Choroid plexus epithelial cell (primary cell): Measurements from ENCODE around the gene MAPK14.
A peak's percentile ranks its signal among the peaks of the same experiment; 100 is the strongest.
"Not testable (repeated sequence)": the region's sequence is repeated elsewhere in the genome, so short reads cannot be mapped to it uniquely, and the experiment has no call there.

Experiments
- DNase-seq: peaks from one replicate; pipeline ENCODE4 v3.0.0-alpha.2; 2010; ENCODE audit warnings: low read depth
- H3K4me3 ChIP-seq: 2 replicates; pipeline ENCODE4 v1.5.1; 2011; ENCODE audit warnings: low read depth, mild to moderate bottlenecking, control low read depth, low read length, moderate library complexity
- TF ChIP-seq, protein P1 (sequence below): conservative IDR thresholded peaks from 2 replicates; pipeline ENCODE4 v1.5.1; 2011; ENCODE audit warnings: low read depth, mild to moderate bottlenecking, control low read depth, inconsistent platforms, low read length, moderate library complexity

Gene MAPK14

DNA sequence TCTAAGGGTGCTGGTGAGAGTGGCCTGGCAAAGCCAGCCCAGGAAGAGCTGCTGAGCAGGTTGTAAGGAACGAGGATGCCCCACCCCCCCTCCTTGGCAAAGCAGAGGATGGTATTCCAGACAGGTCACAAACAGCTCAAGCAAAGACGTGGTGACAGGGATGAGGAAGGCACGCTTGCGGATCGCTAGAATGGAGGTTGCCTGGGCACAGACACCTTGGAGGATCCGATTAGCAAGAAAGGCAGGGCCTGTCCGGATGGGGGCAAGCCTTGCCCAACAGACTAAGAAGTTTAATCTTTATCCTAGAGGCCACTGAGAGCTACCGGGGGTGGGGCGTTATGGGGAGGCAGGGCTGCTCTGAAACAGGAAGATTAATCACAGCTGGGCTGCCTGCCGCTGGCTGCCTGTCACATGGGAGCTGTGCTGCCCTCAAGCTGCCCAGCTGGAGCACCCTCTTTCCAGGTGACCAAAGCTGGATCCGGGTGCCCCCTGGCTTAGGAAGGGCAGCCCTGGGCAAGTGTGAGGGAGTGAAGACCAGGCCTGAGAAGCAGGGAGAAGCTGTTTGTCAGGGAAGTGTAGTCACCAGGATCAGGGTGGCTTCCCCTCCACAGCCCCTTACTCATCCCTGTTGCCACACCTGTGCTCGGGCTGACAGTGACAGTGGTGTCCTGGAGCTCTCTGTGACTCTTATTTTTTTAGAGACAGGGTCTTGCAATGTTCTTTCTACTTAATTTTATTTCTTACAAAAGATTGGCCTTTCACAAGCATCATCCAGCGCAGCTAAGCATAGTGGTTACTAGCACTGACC, 93.6 kb downstream of the MAPK14 start:
- no peak overlapping the region for H3K4me3 ChIP-seq
- TF ChIP-seq, protein P1, sequence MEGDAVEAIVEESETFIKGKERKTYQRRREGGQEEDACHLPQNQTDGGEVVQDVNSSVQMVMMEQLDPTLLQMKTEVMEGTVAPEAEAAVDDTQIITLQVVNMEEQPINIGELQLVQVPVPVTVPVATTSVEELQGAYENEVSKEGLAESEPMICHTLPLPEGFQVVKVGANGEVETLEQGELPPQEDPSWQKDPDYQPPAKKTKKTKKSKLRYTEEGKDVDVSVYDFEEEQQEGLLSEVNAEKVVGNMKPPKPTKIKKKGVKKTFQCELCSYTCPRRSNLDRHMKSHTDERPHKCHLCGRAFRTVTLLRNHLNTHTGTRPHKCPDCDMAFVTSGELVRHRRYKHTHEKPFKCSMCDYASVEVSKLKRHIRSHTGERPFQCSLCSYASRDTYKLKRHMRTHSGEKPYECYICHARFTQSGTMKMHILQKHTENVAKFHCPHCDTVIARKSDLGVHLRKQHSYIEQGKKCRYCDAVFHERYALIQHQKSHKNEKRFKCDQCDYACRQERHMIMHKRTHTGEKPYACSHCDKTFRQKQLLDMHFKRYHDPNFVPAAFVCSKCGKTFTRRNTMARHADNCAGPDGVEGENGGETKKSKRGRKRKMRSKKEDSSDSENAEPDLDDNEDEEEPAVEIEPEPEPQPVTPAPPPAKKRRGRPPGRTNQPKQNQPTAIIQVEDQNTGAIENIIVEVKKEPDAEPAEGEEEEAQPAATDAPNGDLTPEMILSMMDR, result no peak
- peak; percentile 60 for DNase-seq

DNA sequence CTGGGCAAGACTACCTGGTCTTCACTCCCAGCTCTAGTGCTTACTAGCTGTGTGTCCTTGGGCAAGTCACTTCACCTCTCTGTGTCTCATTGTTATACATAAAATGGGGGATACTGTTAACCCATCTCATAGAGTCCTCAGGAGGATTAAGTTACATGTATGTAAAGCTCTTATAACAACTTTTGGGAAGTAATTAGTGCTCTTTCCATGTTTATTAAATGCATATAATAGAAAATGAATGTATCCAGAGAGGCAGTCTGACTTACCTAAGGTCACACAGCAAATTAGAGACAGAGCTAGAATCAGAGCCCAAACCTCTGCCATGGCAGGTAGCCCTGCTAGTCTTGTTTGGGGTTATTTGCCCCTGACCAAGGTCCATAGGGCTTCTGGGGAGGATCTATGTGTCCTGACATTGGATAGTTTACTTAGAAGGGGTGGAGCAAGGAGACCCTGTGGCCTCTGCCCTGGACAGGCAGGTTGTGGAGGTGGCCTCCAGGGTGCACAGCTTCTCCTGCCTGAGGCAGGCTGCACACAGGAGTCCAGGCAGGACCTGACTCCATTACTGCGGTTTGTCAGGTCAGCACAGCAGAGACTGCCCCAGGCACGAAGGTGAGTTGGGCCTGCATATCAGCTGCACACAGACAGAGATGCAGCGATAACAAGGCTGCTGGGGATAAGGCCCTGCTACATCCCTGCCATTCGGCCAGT, 94.3 kb downstream of the MAPK14 start:
- no peak overlapping the region for H3K4me3 ChIP-seq
- TF ChIP-seq, protein P1, result no peak
- no peak for DNase-seq

DNA sequence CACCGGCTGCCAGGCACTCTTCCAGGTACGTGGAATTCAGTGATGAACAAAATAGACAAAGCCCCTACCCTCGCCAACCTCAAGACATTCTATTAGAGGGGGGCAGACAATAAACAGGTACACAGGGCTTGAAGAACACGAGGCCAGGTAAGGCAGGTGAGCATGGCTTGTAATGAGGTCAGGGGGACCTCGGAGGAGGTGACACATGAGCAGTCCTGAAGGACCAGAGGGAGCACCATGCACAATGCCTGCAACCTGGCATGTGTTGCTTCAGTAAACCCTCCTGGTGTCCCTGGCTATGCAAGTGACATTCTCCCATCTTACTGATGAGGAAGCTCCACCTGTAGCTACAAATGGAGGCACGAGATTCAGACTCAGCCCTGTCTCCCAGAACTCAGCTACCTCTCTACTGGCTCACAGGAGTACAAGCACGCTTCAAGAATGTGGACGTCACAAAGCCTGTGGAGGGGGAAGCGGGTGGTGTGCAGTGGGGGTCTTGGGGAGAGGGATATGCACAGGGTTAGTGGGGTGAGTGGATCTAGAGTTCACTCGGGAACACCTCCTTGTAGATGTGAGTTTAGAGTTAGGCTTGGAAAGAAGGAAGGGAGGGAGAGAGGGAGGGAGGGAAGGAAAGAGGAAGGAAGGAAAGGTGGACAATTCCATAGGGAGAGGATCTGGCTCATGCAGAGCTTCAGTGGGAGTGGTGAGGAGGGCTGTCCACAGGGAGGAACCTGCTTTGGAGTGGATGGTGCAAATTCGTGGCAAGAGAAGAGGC, 95.1 kb downstream of the MAPK14 start:
- no peak overlapping the region for H3K4me3 ChIP-seq
- DNase-seq, result no peak
- TF ChIP-seq, protein P1, result no peak

DNA sequence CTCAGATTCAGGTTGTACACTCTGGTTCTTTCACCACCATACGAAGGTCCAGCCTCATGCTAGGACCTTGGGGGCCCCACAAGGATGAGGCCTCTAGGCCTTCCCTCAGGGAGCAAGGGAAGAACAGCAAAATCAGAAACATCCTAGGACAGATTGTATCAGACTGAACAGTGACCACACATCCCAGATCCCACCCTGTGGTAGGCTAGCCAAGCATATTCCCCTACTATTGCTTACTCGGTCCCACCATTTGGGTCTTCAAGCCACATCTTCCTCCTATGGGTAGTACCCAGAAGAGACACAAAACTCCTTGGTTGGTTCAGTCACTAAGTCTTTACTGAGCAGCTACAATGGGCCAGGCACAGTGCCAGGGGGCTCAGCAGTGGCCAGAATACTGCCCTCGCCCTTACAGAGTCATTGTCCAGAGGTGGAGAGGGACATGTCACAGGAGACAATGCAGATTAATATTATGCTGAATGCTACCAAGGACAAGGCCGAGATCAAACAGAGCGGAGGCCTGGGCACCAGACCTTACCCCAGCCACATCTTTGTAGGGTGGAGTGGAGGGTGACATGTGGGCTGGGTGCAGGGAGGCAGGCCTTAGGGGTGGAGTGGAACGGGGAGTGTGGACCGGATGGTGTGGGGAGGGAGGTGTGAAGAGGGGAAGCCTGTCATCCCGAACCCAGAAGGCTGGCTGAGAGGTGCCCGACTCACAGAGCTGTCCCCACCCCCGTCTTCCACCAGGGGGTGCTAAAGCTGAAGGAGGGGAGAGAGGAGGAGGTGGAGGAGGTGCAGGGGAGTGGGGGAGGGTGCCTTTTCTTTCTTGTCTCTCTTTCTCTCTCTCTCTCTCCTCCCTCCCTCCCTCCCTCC, 95.9 kb downstream of the MAPK14 start:
- DNase-seq, result peak; percentile 88
- H3K4me3 ChIP-seq, result no peak overlapping the region
- TF ChIP-seq, protein P1, result peak; percentile 89

DNA sequence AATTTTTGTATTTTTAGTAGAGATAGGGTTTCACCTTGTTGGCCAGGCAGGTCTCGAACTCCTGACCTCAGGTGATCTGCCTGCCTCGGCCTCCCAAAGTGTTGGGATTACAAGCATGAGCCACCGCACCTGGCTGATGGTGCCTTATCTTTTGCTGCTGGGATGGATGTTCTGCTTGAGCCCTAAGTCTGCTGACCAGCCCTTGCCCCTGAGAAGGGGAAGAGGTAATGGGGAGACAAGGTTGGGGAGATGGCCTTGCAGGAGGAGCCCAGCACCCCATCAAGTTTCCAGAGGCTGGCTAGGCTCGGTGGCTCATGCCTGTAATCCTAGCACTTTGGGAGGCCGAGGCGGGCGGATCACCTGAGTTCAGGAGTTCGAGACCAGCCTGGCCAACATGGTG, 96.7 kb downstream of the MAPK14 start:
- not testable (repeated sequence) for H3K4me3 ChIP-seq

DNA sequence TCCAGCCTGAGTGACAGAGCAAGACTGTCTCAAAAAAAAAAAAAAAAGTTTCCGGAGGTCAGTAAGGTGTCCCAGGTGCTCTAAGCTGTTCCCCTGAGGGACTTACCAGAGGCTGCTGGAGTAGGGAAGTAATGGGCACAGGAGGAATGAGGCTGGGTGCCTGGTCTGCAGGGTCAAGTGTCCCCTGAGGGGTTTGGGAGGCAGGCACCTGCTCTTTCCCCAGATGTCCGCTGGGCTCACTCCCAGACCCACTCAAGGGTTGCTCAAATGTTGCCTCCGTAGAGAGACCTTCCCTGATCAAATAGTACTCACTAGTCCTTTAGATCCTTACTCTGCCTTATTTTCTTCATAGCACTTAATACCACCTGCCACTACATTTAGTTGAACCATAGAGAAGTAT, 97.3 kb downstream of the MAPK14 start:
- no peak overlapping the region for H3K4me3 ChIP-seq
- DNase-seq, result no peak
- TF ChIP-seq, protein P1, result no peak

More for the DNA sequence above, 96.7 kb downstream of the MAPK14 start:
- not testable (repeated sequence) for DNase-seq
